ENCODE data around the gene CSRNP3.

Gene CSRNP3

GRCh38 chr2:165594231-165594934 is 124.9 kb downstream of the CSRNP3 start:
- no peak for DNase-seq

- no peak for DNase-seq
These were observed 125.4 kb downstream of the CSRNP3 start for GRCh38 chr2:165594935-165595255.

GRCh38 chr2:165596788-165597187 is 127.3 kb downstream of the CSRNP3 start:
- DNase-seq = no peak

GRCh38 chr2:165601065-165601830 is 131.8 kb downstream of the CSRNP3 start:
- DNase-seq = no peak

GRCh38 chr2:165601928-165602521 is 132.5 kb downstream of the CSRNP3 start:
- DNase-seq = no peak

- no peak for DNase-seq
These were observed 140.2 kb downstream of the CSRNP3 start for GRCh38 chr2:165609672-165610071.

- DNase-seq = no peak
These were observed 141.1 kb downstream of the CSRNP3 start for GRCh38 chr2:165610591-165611029.

- no peak for DNase-seq
These were observed 148.4 kb downstream of the CSRNP3 start for GRCh38 chr2:165617741-165618481.

GRCh38 chr2:165618806-165619205 is 149.3 kb downstream of the CSRNP3 start:
- DNase-seq = no peak

- DNase-seq = no peak
These were observed 151.6 kb downstream of the CSRNP3 start for GRCh38 chr2:165621086-165621560.

GRCh38 chr2:165623161-165623560 is 153.7 kb downstream of the CSRNP3 start:
- DNase-seq = no peak

GRCh38 chr2:165623783-165624469 is 154.4 kb downstream of the CSRNP3 start:
- no peak for DNase-seq

GRCh38 chr2:165624470-165624800 is 154.9 kb downstream of the CSRNP3 start:
- DNase-seq = no peak

GRCh38 chr2:165627470-165627869 is 158.0 kb downstream of the CSRNP3 start:
- DNase-seq = no peak

GRCh38 chr2:165629776-165630175 is 160.3 kb downstream of the CSRNP3 start:
- no peak for DNase-seq

- DNase-seq = no peak
These were observed 160.7 kb downstream of the CSRNP3 start for GRCh38 chr2:165630236-165630635.

GRCh38 chr2:165631089-165631488 is 161.6 kb downstream of the CSRNP3 start:
- peak; percentile 53 for DNase-seq

GRCh38 chr2:165632594-165632993 is 163.1 kb downstream of the CSRNP3 start:
- no peak for DNase-seq

- DNase-seq = no peak
These were observed 163.9 kb downstream of the CSRNP3 start for GRCh38 chr2:165633431-165633830.

- DNase-seq = no peak
These were observed 164.8 kb downstream of the CSRNP3 start for GRCh38 chr2:165634282-165634681.

- DNase-seq = peak; percentile 12
These were observed 165.4 kb downstream of the CSRNP3 start for GRCh38 chr2:165634855-165635254.

GRCh38 chr2:165635532-165635931 is 166.0 kb downstream of the CSRNP3 start:
- no peak for DNase-seq

- no peak for DNase-seq
These were observed 167.5 kb downstream of the CSRNP3 start for GRCh38 chr2:165636959-165637358.

Measured in NCI-H1436 treated with DMSO at 0.1 percent for 48 hours (cell line).